Measurements from ENCODE around the gene OR52E8. TPM values are rescaled to one million over a fixed set of nuclear protein-coding genes. Genes with fewer than 3 reads are reported as not detected.

Gene OR52E8
- total RNA-seq = not detected

DNA sequence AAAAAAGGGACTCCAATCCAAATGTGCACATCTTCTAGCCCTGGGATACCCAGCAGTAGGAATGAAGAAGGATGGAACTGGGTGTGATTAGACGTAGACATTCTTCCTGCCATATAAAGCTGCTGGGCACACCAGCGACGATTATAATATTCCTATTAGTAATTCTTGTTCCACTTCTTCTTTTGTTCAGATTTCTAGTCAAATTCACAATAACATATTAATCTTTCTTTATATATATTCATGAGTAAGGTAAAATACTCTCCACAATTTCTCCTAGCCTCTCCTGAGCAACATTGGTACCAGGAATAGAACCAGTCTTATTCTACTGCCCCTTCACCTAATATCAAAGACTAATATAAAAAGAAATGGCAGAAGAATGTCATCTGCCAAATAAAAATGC is at the start of gene OR52E8:
TSS of gene OR52E8 (minus strand) at position 101 of the 400 bp plus-strand sequence. CDS start at position 101, 0 bp downstream.

DNA sequence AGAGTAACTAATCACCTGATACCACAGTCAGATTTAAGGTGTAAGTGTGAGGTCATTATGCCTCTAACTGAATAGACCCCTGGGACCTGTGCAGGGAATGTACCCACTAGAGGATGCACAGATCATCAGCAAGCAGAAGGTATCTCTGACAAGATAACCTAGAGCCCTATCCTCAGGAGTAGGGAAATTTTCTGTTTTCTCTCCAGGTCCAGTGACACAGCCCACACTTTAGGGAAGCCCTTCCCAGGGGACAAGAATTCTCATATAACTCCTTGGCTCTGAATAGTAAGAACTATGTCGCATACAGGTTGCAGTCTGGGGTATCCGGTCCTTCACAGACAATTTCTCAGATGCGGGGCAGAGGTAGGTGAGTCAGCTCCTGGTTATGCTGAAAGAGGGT is 35.4 kb upstream of the OR52E8 start, which contains the start of gene OR52E5:
TSS of gene OR52E5 (plus strand) at position 301 of the 400 bp plus-strand sequence. CDS start 7,569 bp downstream, outside the sequence.

DNA sequence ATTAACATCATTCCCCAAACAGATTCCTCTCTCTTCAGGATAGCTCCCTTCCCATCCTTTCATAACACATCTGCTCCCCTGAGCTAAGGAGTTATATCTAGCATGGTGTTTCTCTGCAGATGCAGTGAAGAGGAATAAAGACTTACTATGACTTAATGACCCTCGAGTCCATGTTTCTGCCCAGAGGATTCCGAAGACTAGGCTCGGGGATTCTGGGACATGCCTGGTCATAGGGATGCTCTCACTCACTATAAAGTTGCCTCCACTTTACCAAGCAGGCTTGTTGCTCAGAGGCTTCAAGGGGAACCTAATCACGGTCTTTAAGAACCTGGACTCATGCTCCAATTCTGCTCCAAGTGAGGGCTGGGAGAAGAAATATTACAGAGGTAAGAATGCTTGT is 22.8 kb upstream of the OR52E8 start, which contains the start of gene OR52E4:
TSS of gene OR52E4 (plus strand) at position 301 of the 400 bp plus-strand sequence. CDS start 3,664 bp downstream, outside the sequence.

DNA sequence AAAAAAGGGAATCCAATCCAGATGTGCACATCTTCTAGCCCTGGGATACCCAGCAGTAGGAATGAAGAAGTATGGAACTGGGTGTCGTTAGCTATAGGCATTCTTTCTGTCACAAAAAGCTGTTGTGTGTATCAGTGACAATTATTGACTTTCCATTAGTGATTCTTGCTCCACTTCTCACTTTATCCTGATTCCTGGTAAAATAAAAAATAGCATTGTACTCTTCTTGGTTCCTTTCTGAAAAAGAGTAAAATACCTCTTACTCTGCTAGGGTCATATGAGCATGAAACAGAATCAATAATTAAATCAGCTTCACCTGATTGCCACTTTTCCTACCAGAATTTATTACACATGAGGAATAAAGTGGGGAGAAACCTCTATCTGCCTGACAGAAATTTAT is 15.7 kb downstream of the OR52E8 start, which contains the start of gene OR52E6:
TSS of gene OR52E6 (minus strand) at position 101 of the 400 bp plus-strand sequence. CDS start at position 101, 0 bp downstream.

DNA sequence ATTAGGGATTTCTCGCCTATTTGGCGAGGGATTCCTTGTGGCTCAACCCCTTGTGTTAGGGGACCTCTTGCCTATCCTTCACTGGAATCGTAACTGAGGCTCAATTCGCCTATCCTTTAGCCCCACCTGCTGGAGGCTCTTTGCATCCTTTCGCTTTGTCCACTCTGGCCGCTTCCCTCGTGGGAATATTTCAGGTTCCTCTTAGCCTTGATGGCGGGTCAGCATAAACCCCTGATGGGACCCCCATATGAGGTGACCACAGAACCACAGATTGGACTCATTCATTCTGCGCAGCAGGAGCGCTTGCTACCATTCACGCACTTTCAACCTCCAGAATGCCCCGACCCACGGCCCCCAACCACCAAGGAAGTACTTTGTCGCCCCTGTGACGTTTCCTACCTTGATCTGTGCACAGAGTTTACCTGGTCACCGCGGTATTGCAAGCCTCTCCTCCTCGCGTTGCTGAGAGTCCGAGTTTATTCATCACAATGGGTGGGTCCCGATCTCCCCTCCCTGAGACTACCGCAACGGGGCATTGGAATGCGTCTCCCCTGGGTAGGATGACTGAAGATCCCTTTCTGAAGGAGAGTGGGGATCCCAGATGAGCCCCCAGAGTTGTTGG is 48.9 kb downstream of the OR52E8 start, which contains the start of gene OR52N2:
TSS of gene OR52N2 (plus strand) at position 425 of the 622 bp plus-strand sequence. CDS start 11,412 bp downstream, outside the sequence.

Other genes starting within 250 kb of the OR52E8 start
- gene TRIM34, start 232.7 kb downstream of the OR52E8 start, total RNA-seq = 10 to 100 TPM; 19.3 to 26.6 TPM
- 10 to 100 TPM; 66.8 to 72.6 TPM for gene TRIM5, start 172.6 kb downstream of the OR52E8 start, total RNA-seq
- gene TRIM22, start 167.9 kb downstream of the OR52E8 start, total RNA-seq = 100 to 1,000 TPM; 117 to 188 TPM
- gene OR56B1, start 121.2 kb downstream of the OR52E8 start, total RNA-seq = not detected
- not detected for gene OR52N4, start 103.4 kb downstream of the OR52E8 start, total RNA-seq
- gene OR52N5, start 74.3 kb downstream of the OR52E8 start, total RNA-seq = not detected
- not detected for gene OR52N1, start 66.4 kb downstream of the OR52E8 start, total RNA-seq
- not detected for gene OR52N2, start 48.8 kb downstream of the OR52E8 start, total RNA-seq
- gene OR52E6, start 15.8 kb downstream of the OR52E8 start, total RNA-seq = under 1 TPM in 1 of 2 donors, not detected in 1; 0.69 TPM
- gene OR52E4, start 22.9 kb upstream of the OR52E8 start, total RNA-seq = not detected
- gene OR52E5, start 35.5 kb upstream of the OR52E8 start, total RNA-seq = not detected
- not detected for gene OR56A3, start 84.6 kb upstream of the OR52E8 start, total RNA-seq
- not detected for gene OR56A5, start 110.8 kb upstream of the OR52E8 start, total RNA-seq
- gene OR52L1, start 129.3 kb upstream of the OR52E8 start, total RNA-seq = not detected
- not detected for gene OR56A4, start 149.3 kb upstream of the OR52E8 start, total RNA-seq
- not detected for gene OR56A1, start 173.1 kb upstream of the OR52E8 start, total RNA-seq
- gene OR56B4, start 250.0 kb upstream of the OR52E8 start, total RNA-seq = not detected